Panc1 (cell line): ENCODE measurements around the gene S100A6. TPM values are rescaled to one million over a fixed set of nuclear protein-coding genes. Genes with fewer than 3 reads are reported as not detected.
A peak's percentile ranks its signal among the peaks of the same experiment; 100 is the strongest.

Experiments
- ATAC-seq: fragments of 200-7000 bp; cut with Tn5 transposase; 2 replicates; pipeline ENCODE4 v1.9.1; 2020; ENCODE audit warnings: mild to moderate bottlenecking, moderate library complexity
- BruUV-seq: library from RNA; stranded (reverse); fragments of 400-500 nt; replicated peaks from 2 replicates; lab custom pipeline; 2021; lab: Mats Ljungman, UMichigan
- CTCF ChIA-PET: fragments of 300-600 bp; sonication (Branson Sonifier 250); formaldehyde crosslinking; loops from one replicate; lab custom pipeline; 2022; ENCODE audit warnings: antibody characterized with exemption; lab: Charles Lee
- POLR2A ChIA-PET: fragments of 300-600 bp; sonication (Branson Sonifier 250); formaldehyde crosslinking; loops from one replicate; lab custom pipeline; 2022; ENCODE audit warnings: antibody characterized with exemption; lab: Charles Lee
- DNase-seq: peaks from one replicate; pipeline ENCODE4 v3.0.0-alpha.2; 2010; ENCODE audit warnings: low read depth, low spot score
- H3K27ac ChIP-seq: 2 replicates; pipeline ENCODE4 v1.5.1; 2011; ENCODE audit warnings: mild to moderate bottlenecking, low read length, inconsistent platforms
- H3K27me3 ChIP-seq: fragments of 200-500 bp; sonication (Bioruptor generic); 2 replicates; pipeline ENCODE4 v1.6.0; 2014; ENCODE audit warnings: low read length, inconsistent platforms; ENCODE audit not compliant: control insufficient read depth, insufficient read depth
- H3K36me3 ChIP-seq: fragments of 200-500 bp; sonication (Bioruptor generic); 2 replicates; pipeline ENCODE4 v1.5.1; 2014; ENCODE audit warnings: inconsistent platforms, mild to moderate bottlenecking, low read length, moderate library complexity; ENCODE audit not compliant: control insufficient read depth, insufficient read depth
- H3K4me1 ChIP-seq: 2 replicates; pipeline ENCODE4 v1.5.1; 2011; ENCODE audit warnings: inconsistent platforms, mild to moderate bottlenecking, low read length, moderate library complexity; ENCODE audit not compliant: control insufficient read depth, insufficient read depth
- H3K4me3 ChIP-seq, 2 experiments: 2 replicates each; pipeline ENCODE4 v1.5.1; 2011 to 2012; ENCODE audit warnings: low read depth in 2 of 2, low read length in 2 of 2, mild to moderate bottlenecking in 2 of 2, inconsistent platforms in 1 of 2, moderate library complexity in 1 of 2
- H3K9me3 ChIP-seq: fragments of 200-500 bp; sonication (Bioruptor generic); 2 replicates; pipeline ENCODE4 v1.5.1; 2014; ENCODE audit warnings: low read depth, mild to moderate bottlenecking, inconsistent platforms, low read length, moderate library complexity; ENCODE audit not compliant: control insufficient read depth, insufficient read depth
- POLR2AphosphoS5 ChIP-seq: IDR thresholded peaks from 2 replicates; pipeline ENCODE4 v1.6.1; 2012; ENCODE audit warnings: mild to moderate bottlenecking, low read depth, low read length, moderate library complexity
- SIN3A ChIP-seq: IDR thresholded peaks from 2 replicates; pipeline ENCODE4 v1.6.1; 2012; ENCODE audit warnings: low read depth, mild to moderate bottlenecking, low read length, moderate library complexity, borderline replicate concordance; ENCODE audit not compliant: insufficient read depth
- TCF7L2 ChIP-seq: IDR thresholded peaks from 2 replicates; pipeline ENCODE4 v1.6.1; 2011; ENCODE audit warnings: mild to moderate bottlenecking, low read depth, low read length, inconsistent platforms
- in situ Hi-C: cut with HindIII; loops from 2 replicates; pipeline ENCODE4 v1.10.0; 2016; ENCODE audit warnings: low sequenced_read_pairs, low pct_unique_long_range_greater_than_20kb
- intact Hi-C: fragments of 100-400 bp; cut with micrococcal nuclease; formaldehyde crosslinking; loops from one replicate; pipeline ENCODE4 v1.10.0; 2022; ENCODE audit not compliant: unreplicated experiment
- total RNA-seq: library from RNA; stranded (reverse); gene quantifications from one replicate; pipeline ENCODE4 v1.2.1, GENCODE V29; 2021; ENCODE audit not compliant: unreplicated experiment
- TF ChIP-seq, protein P1 (sequence below), 2 experiments: IDR thresholded peaks; 2 replicates each; pipeline ENCODE4 v1.6.1; 2011 to 2012; ENCODE audit warnings: low read depth in 2 of 2, control low read depth in 1 of 2, low read length in 1 of 2, mild to moderate bottlenecking in 1 of 2, moderate library complexity in 1 of 2; ENCODE audit not compliant: insufficient read depth in 1 of 2
- TF ChIP-seq, protein P2 (sequence below): fragments of 450-650 bp; IDR thresholded peaks from 2 replicates; pipeline ENCODE4 v1.5.1; 2017; ENCODE audit warnings: mild to moderate bottlenecking

S100A6 gene
- total RNA-seq, 1 experiment from 2014 or later = 1,986 TPM

GRCh38 chr1:153546796-153547559 is 11.2 kb upstream of the S100A6 start:
- CTCF ChIA-PET = interaction anchor here (1.1 kb wide), 1 partner anchor 21 kb away, joined by 3 read pairs; no protein-coding TSS in a partner anchor
- no TSS peak for BruUV-seq
- in situ Hi-C loops = no loop called here

GRCh38 chr1:153546371-153546770 is 10.6 kb upstream of the S100A6 start:
- TF ChIP-seq, protein P1, sequence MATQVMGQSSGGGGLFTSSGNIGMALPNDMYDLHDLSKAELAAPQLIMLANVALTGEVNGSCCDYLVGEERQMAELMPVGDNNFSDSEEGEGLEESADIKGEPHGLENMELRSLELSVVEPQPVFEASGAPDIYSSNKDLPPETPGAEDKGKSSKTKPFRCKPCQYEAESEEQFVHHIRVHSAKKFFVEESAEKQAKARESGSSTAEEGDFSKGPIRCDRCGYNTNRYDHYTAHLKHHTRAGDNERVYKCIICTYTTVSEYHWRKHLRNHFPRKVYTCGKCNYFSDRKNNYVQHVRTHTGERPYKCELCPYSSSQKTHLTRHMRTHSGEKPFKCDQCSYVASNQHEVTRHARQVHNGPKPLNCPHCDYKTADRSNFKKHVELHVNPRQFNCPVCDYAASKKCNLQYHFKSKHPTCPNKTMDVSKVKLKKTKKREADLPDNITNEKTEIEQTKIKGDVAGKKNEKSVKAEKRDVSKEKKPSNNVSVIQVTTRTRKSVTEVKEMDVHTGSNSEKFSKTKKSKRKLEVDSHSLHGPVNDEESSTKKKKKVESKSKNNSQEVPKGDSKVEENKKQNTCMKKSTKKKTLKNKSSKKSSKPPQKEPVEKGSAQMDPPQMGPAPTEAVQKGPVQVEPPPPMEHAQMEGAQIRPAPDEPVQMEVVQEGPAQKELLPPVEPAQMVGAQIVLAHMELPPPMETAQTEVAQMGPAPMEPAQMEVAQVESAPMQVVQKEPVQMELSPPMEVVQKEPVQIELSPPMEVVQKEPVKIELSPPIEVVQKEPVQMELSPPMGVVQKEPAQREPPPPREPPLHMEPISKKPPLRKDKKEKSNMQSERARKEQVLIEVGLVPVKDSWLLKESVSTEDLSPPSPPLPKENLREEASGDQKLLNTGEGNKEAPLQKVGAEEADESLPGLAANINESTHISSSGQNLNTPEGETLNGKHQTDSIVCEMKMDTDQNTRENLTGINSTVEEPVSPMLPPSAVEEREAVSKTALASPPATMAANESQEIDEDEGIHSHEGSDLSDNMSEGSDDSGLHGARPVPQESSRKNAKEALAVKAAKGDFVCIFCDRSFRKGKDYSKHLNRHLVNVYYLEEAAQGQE (IDR thresholded peaks at IDR 0.05; ENCODE audit: insufficient read depth in 1 of 2, low read depth in 2 of 2, low read length in 1 of 2) = no peak
- TF ChIP-seq TCF7L2 (no peak), SIN3A (no peak), POLR2AphosphoS5 (no peak)
- TF ChIP-seq, protein P2, sequence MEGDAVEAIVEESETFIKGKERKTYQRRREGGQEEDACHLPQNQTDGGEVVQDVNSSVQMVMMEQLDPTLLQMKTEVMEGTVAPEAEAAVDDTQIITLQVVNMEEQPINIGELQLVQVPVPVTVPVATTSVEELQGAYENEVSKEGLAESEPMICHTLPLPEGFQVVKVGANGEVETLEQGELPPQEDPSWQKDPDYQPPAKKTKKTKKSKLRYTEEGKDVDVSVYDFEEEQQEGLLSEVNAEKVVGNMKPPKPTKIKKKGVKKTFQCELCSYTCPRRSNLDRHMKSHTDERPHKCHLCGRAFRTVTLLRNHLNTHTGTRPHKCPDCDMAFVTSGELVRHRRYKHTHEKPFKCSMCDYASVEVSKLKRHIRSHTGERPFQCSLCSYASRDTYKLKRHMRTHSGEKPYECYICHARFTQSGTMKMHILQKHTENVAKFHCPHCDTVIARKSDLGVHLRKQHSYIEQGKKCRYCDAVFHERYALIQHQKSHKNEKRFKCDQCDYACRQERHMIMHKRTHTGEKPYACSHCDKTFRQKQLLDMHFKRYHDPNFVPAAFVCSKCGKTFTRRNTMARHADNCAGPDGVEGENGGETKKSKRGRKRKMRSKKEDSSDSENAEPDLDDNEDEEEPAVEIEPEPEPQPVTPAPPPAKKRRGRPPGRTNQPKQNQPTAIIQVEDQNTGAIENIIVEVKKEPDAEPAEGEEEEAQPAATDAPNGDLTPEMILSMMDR = no peak
- Histone ChIP-seq H3K4me1 (peaks cover 93% of the 10 kb centered on the region), H3K27me3 (no peaks in the 10 kb centered on the region), H3K27ac (peak overlapping the region; percentile 98), H3K9me3 (no peaks in the 10 kb centered on the region), H3K36me3 (no peaks in the 10 kb centered on the region), H3K4me3 (peak overlapping the region in 1 of 2 experiments; percentile 55; a peak in 2 of 4 replicates)
- ATAC-seq (no peak), DNase-seq (no peak)
- CTCF ChIA-PET = interaction anchor here (1.1 to 2.7 kb wide), 2 partner anchors 14 to 22 kb away, joined by 3 to 16 read pairs; no protein-coding TSS in a partner anchor
- POLR2A ChIA-PET = no interaction called here
- intact Hi-C loops = no loop called here
- in situ Hi-C loops = no loop called here
- BruUV-seq = no TSS peak

More at GRCh38 chr1:153546796-153547559, 11.2 kb upstream of the S100A6 start:
- ATAC-seq = no peak
- H3K36me3 ChIP-seq = no peaks in the 10 kb centered on the region
- H3K4me3 ChIP-seq = peak overlapping the region in 1 of 2 experiments; percentile 55; a peak in 1 of 4 replicates
- TF ChIP-seq, protein P1 (IDR thresholded peaks at IDR 0.05; ENCODE audit: insufficient read depth in 1 of 2, low read depth in 2 of 2, low read length in 1 of 2) = no peak
- TF ChIP-seq TCF7L2 = no peak
- TF ChIP-seq, protein P2 = no peak
- TF ChIP-seq POLR2AphosphoS5 = no peak
- TF ChIP-seq SIN3A = no peak
- no peaks in the 10 kb centered on the region for H3K27me3 ChIP-seq
- DNase-seq = no peak
- H3K4me1 ChIP-seq = peaks cover 87% of the 10 kb centered on the region
- POLR2A ChIA-PET = no interaction called here
- peak overlapping the region; percentile 98 for H3K27ac ChIP-seq
- intact Hi-C loops = no loop called here
- H3K9me3 ChIP-seq = no peaks in the 10 kb centered on the region
